SK-N-DZ (cell line): ENCODE data around the gene SMC2.

Experiments used
- DNase-seq: peaks from one replicate; pipeline ENCODE4 v3.0.0-alpha.2; 2015; ENCODE audit warnings: low spot score

The SMC2 gene

DNA sequence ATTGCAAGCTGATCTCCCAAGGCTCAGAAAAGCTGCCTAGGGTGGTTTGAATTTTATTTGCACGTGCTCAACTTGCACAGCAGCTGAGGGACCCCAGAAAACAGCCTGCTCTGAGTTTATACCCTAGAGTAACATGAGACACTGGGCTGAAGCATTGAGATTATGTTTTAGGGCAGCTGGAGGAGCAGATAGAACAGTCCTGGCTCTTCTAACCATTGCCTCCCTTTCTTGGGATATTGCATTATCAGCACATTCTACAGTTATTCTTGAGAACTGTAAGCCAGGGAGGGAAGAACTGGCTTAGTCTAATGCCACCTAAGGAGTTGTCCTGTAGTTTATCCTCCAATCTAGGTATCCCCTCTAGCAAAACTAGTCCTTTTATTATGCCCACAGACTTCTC, 10.3 kb downstream of the SMC2 start:
- DNase-seq: no peak

- no peak for DNase-seq
Observed at GRCh38 chr9:104107799-104108198, 13.7 kb downstream of the SMC2 start.

- no peak for DNase-seq
Observed at GRCh38 chr9:104108315-104108714, 14.2 kb downstream of the SMC2 start.

DNA sequence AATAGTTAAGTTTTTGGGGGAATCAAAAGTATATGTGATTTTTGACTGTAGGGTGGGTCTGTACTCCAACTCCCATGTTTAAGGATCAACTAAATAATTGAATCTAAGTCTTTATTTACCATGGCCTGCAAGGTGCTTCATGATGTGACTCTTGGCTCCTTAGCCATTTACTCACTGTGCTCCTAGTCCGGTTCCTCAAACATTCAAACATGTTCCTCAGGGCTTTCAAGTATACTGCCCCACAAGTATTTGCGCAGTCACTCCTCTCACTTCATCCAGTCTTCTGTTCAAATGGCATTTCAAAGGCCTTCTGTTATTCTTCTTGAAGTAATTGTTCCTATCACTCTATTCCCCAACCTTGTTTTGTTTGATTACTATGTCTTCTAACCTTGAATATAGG, 16.4 kb downstream of the SMC2 start:
- no peak for DNase-seq

- DNase-seq: no peak
Observed at GRCh38 chr9:104118916-104119315, 24.8 kb downstream of the SMC2 start.

GRCh38 chr9:104121022-104121421, 26.9 kb downstream of the SMC2 start:
- no peak for DNase-seq

- no peak for DNase-seq
Observed at GRCh38 chr9:104138243-104138868, 44.2 kb downstream of the SMC2 start.

DNA sequence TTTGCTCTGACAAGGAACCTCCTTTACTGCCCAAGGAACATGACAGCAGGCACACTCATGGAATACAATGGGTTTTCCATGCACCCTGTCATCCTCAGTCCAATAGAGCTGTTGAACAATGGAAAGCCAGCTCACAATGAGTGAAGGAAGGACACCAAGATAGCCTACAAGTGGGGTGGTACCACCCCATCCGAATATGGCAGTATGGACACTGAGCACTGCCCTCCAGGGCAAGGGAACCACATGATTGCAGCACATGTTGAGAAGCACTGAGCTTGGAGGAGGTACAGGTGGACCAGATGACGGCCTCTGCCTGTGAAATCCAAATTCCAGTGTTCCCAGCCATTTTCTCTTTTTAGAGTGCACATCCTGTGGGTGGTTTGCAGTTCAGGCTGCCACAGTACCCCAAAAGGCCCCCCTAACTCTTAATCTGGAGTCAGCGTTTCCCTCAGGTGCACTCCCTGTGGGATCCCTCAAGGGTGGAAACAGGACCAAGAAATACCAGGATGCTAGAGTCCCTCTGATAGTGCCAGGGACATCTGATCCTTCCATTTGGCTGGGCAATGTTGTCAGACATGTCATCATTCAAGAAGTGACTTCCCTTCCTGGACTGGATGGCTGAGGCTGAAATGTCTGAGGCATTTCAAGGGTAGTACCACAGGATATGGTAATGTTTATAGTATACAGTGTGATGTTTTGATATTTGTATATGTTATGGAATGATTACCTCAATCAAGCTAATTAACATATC, 48.9 kb downstream of the SMC2 start:
- no peak for DNase-seq

GRCh38 chr9:104143550-104143910, 49.4 kb downstream of the SMC2 start:
- no peak for DNase-seq

DNA sequence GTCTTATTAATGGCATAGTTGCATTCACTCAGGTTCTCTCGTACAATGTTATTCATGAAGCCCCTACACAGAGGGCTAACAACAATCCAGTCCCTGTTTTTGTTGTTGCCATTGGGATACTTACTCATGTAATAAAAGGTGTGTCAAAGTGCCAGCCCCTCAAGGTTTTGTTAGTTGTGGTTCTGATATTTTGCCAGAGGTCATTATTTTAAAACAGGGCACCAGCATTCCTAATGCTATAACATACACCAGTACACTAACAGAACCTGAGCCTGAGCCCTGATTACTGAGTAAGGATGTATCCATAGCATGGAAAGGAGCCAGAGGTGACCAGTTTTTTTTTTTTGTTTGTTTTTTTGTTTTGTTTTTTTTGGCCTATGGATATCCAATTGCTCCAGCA, 50.2 kb downstream of the SMC2 start:
- no peak for DNase-seq

GRCh38 chr9:104173067-104173466, 79.0 kb downstream of the SMC2 start:
- no peak for DNase-seq

GRCh38 chr9:104177003-104177611, 83.0 kb downstream of the SMC2 start:
- no peak for DNase-seq

DNA sequence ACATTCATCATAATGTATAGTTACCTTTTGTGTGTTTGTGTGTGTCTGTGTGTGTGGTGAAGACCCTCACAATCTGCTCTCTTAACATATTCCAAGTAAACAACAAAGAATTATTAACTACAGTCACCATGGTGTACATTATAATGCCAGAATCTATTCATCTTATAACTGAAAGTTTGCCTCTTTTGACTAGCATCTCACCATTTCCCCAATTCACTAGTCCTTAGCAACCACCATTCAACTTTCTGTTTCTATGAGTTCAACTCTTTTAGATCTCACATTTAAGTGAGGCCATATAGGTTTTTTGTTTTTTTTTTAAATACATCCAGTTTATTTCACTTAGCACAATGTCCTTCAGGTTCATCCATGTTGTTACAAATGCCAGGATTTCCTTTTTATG, 83.6 kb downstream of the SMC2 start:
- no peak for DNase-seq
